Pancreas (tissue), 10 donors: ENCODE measurements around the gene BCAP31. TPM values are rescaled to one million over a fixed set of nuclear protein-coding genes. Genes with fewer than 3 reads are reported as not detected.

Experiments
- ATAC-seq, 4 donors: fragments of 200-7000 bp; cut with Tn5 transposase; one replicate each; pipeline versions ENCODE4 v1.8.0 to v1.9.1; 2020; ENCODE audit warnings: mild to moderate bottlenecking in 4 of 4, moderate library complexity in 4 of 4
- DNase-seq, 6 donors: peaks; one replicate each; pipeline ENCODE4 v3.0.0-alpha.2; 2020
- FAIRE-seq: peaks from 2 replicates; lab custom pipeline; 2012; peaks lifted over from hg19 to GRCh38; lab: Jason Lieb, UNC
- H3K27ac ChIP-seq, 4 donors: fragments of 200-600 bp; sonication (generic); 1 replicate in 3 of 4; 2 replicates in 1 of 4; pipeline versions ENCODE4 v1.5.0 to v1.8.0; 2020
- H3K27me3 ChIP-seq, 4 donors: fragments of 200-600 bp; one replicate each; pipeline ENCODE4 v1.8.0; 2021
- H3K36me3 ChIP-seq, 3 donors: fragments of 200-600 bp; sonication (generic) in 1 of 3; one replicate each; pipeline versions ENCODE4 v1.5.0 to v1.8.0; 2020 to 2021
- H3K4me1 ChIP-seq, 3 donors: fragments of 200-600 bp; one replicate each; pipeline ENCODE4 v1.8.0; 2021
- H3K4me3 ChIP-seq, 4 donors: fragments of 200-600 bp; sonication (generic) in 2 of 4; one replicate each; pipeline versions ENCODE4 v1.5.0 to v1.8.0; 2020 to 2021
- H3K9me3 ChIP-seq, 4 donors: fragments of 200-600 bp; one replicate each; pipeline ENCODE4 v1.8.0; 2021
- CTCF ChIP-seq, 4 donors: fragments of 200-600 bp; sonication (generic) in 3 of 4; IDR thresholded peaks; one replicate each; pipeline versions ENCODE4 v1.5.0 to v1.8.0; 2021; ENCODE audit warnings: antibody characterized with exemption in 4 of 4
- WGBS, 2 donors: extraction: QIAGEN DNeasy Blood & Tissue Kit; methylation state at CpG; one replicate each; pipeline ENCODE4 v1.1.7; 2013; 5-methylcytosine and 5-hydroxymethylcytosine counted together
- intact Hi-C, 3 donors: fragments of 100-400 bp; cut with DNase I; formaldehyde crosslinking; loops; one replicate each; pipeline versions ENCODE4 v1.11.1 to v1.14.2; 2022
- polyA plus RNA-seq, 2 donors: library from polyadenylated mRNA; stranded (reverse); fragments of 200-250 nt; gene quantifications; one replicate each; pipeline ENCODE4 v1.2.3, GENCODE V29; 2013
- total RNA-seq, 6 donors: library from RNA; stranded (reverse); fragmentation: NEBNext Ultra II Directional in 4 of 6; extraction: Animal tissue kit (Norgen Biotek cat#: 25700) in 4 of 6; gene quantifications; one replicate each; pipeline versions ENCODE4 v1.2.1 to v1.2.4, GENCODE V29; 2021 to 2023
- donor health status: healthy with polysubstance abuse.
- donor health status: DM: no; HTN: no; CAD: no; lungs with moderate emphysema.
- donor health status: DM: no; HTN: no; CAD: no.
- donor health status: control.
- donor health status: control.
- donor health status: Bipolar disorder and iron deficiency.
- donor health status: DM: yes; HTN: yes; CAD: no.
- donor health status: DM: no; HTN: no; CAD: no.
- donor health status: DM: no; HTN: no; CAD: no.
- donor health status: DM: yes; HTN: yes; CAD: no.

The BCAP31 gene
- total and polyA plus RNA-seq, 8 donors, result 66.3 to 118 (median 85.6) TPM

DNA sequence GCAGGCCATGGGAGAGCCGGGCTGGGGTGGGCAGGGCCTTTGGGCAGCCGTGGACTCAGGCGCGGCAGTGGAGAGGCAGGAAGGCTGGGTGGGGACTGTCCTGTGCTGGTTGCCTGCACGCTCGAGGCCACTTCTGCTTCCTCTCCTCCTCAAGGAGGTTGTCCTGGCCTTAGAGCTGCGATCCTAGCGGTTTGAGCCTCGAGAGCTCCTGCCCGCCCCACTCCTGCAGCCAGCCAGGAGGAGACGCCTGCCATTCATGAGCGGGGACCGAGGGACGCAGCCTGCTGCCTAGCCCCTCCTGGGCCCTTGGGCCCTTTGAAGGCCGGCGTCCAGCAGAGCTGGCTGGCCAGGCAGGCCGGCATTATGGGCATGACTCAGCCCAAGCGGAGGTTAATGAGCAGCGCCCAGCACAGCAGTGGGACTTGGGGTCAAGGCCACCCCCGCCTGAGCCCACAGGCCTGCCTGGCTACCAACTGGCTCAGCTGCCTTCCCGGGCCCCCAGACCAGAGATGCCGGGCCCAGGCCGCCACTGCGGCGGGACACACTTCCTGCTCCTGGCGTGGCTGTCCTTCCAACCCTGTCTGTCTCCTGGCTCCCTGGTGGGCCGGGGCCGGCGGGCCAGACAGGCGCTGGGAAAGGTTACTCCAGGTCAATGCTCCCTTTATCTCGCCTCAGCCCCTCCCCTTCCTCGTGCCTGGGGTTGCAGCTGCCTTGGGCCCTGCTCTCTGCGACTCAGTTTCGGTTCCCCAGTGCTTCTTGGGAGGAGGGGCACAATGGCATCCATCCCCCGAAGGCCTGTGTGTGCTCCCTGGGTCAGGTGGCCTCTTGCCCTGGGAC is 2.3 kb upstream of the BCAP31 start:
- intact Hi-C loops, result no loop called here
- Histone ChIP-seq H3K4me1 (peaks cover 0 to 13% (median 7%) of the 10 kb centered on the region in 3 donors), H3K27me3 (no peaks in the 10 kb centered on the region), H3K36me3 (no peaks in the 10 kb centered on the region), H3K27ac (peak overlapping the region; percentile 46 to 82 (median 74)), H3K9me3 (no peaks in the 10 kb centered on the region), H3K4me3 (peak overlapping the region in 3 of 4 donors; percentile 3 to 56 (median 16))
- ATAC-seq (peak; percentile 8 to 35 (median 23)), FAIRE-seq (no peak), DNase-seq (peak; percentile 56 to 85 (median 68))
- no peak for TF ChIP-seq CTCF (IDR thresholded peaks at IDR 0.05)
- 4 to 49% methylated on average over 35 of the region's 35 CpGs for WGBS, 2 donors

- ATAC-seq (no peak), DNase-seq (peak in 4 of 6 donors; percentile 26 to 65 (median 50)), FAIRE-seq (no peak)
- no peak for TF ChIP-seq CTCF (IDR thresholded peaks at IDR 0.05)
- no peaks in the 10 kb centered on the region for H3K27me3 ChIP-seq
- H3K4me3 ChIP-seq, result peak overlapping the region in 3 of 4 donors; percentile 16 to 56 (median 55)
- H3K27ac ChIP-seq, result peak overlapping the region; percentile 46 to 82 (median 74)
- peaks cover 0 to 13% (median 7%) of the 10 kb centered on the region in 3 donors for H3K4me1 ChIP-seq
- no peaks in the 10 kb centered on the region for H3K9me3 ChIP-seq
- H3K36me3 ChIP-seq, result no peaks in the 10 kb centered on the region
- WGBS, 2 donors, result 33 to 73% methylated on average over 35 of the region's 35 CpGs
- intact Hi-C loops, result no loop called here
These were observed 1.7 kb upstream of the BCAP31 start for GRCh38 chrX:153725832-153726285.

DNA sequence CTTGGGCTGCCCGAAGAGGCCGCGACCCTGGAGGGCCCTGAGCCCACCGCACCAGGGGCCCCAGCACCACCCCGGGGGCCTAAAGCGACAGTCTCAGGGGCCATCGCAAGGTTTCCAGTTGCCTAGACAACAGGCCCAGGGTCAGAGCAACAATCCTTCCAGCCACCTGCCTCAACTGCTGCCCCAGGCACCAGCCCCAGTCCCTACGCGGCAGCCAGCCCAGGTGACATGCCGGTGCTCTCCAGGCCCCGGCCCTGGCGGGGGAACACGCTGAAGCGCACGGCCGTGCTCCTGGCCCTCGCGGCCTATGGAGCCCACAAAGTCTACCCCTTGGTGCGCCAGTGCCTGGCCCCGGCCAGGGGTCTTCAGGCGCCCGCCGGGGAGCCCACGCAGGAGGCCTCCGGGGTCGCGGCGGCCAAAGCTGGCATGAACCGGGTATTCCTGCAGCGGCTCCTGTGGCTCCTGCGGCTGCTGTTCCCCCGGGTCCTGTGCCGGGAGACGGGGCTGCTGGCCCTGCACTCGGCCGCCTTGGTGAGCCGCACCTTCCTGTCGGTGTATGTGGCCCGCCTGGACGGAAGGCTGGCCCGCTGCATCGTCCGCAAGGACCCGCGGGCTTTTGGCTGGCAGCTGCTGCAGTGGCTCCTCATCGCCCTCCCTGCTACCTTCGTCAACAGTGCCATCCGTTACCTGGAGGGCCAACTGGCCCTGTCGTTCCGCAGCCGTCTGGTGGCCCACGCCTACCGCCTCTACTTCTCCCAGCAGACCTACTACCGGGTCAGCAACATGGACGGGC is 1.0 kb upstream of the BCAP31 start:
- ATAC-seq (peak in 2 of 4 donors; percentile 2 to 5), FAIRE-seq (no peak), DNase-seq (peak in 5 of 6 donors; percentile 31 to 88 (median 58))
- H3K4me3 ChIP-seq, result peak overlapping the region; percentile 15 to 56 (median 36)
- 31 to 61% methylated on average over 52 to 55 of the region's 55 CpGs for WGBS, 2 donors
- H3K36me3 ChIP-seq, result no peaks in the 10 kb centered on the region
- H3K27ac ChIP-seq, result peak overlapping the region; percentile 46 to 82 (median 74)
- H3K9me3 ChIP-seq, result no peaks in the 10 kb centered on the region
- peaks cover 0 to 16% (median 7%) of the 10 kb centered on the region in 3 donors for H3K4me1 ChIP-seq
- intact Hi-C loops, result no loop called here
- no peak for TF ChIP-seq CTCF (IDR thresholded peaks at IDR 0.05)
- H3K27me3 ChIP-seq, result no peaks in the 10 kb centered on the region

DNA sequence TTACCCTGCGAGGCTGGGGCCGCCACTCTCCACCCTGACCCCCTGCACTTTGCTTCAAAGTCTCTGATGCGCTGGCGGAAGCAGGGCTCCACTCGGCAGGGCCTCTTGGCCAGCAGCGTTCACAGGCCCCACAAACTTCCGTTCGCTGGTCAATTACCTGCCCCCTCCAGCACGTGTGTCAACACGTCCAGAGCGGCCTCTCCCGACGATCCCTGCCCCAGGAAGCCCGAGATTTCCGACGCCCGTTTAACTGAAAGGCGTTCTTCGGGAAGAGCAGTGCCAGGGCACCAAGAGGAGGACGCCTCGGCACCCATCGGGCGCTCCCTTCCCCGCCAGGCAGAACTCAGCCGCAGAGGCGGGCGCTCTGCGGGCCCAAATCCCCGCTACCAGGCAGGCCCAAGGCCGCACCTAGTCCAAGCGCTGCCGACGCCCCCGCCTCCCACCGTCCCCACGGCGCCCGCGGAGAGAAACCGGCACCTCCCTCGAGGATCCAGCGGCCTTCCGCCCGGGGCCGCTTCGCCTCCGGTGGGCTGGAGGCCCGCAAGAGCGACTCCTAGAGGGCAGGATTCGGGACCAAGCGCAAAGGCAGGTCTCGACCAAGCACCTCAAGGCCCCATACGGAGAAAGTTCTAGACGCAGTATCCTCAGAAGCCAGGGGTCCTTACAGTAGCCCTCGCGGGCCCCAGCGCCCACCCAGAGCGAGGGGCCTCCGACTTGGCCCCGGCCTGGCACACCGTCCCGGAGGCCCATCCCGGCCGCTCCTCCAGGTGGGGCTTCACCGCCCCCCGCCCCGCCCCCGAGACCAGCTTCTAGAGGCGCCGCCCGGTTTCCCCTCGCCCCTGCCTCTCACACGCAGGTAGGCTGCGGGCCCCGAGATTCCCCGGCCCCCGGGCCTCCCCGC is 586 bp downstream of the BCAP31 start:
- no peak for FAIRE-seq
- 0 to 21% methylated on average over 73 to 78 of the region's 78 CpGs for whole genome bisulfite sequencing, 2 donors
- TF ChIP-seq CTCF (IDR thresholded peaks at IDR 0.05), result no peak
- Histone ChIP-seq H3K9me3 (no peaks in the 10 kb centered on the region), H3K27ac (peak overlapping the region; percentile 46 to 82 (median 74)), H3K4me1 (peaks cover 0 to 24% (median 7%) of the 10 kb centered on the region in 3 donors), H3K4me3 (peak overlapping the region; percentile 45 to 56 (median 55)), H3K36me3 (no peaks in the 10 kb centered on the region), H3K27me3 (no peaks in the 10 kb centered on the region)
- ATAC-seq, result peak in 2 of 4 donors; percentile 0 to 1
- intact Hi-C loops, result no loop called here
- DNase-seq, result peak in 5 of 6 donors; percentile 37 to 77 (median 53)
